ENCODE measurements around the gene CGB5. TPM values are rescaled to one million over a fixed set of nuclear protein-coding genes. Genes with fewer than 3 reads are reported as not detected.
"Not testable (repeated sequence)": the region's sequence is repeated elsewhere in the genome, so short reads cannot be mapped to it uniquely, and the experiment has no call there.

Gene CGB5
- total RNA-seq (2014; rRNA removed) (0.52 TPM in 1 of 2 replicates, not detected in the other), Bru-seq, nascent RNA (not detected), BruChase-seq, experiment 1, labeled RNA remaining after a 6-hour chase (not detected), BruChase-seq, experiment 2, labeled RNA remaining after a 2-hour chase (not detected)
- long read RNA-seq = 0 reads

GRCh38 chr19:49043548-49043947 is at the start of gene CGB5:
TSS of gene CGB5 (plus strand) at chr19:49043848. CDS start at chr19:49044210, 362 bp downstream.
- H3K4me3 ChIP-seq (ENCODE audit: low read length); ATAC-seq; H3K4me2 ChIP-seq (ENCODE audit: low read length); intact Hi-C loops (cut with micrococcal nuclease); H3K36me3 ChIP-seq (ENCODE audit: low read depth, low read length); BruUV-seq (replicated peaks); H2AFZ ChIP-seq (ENCODE audit: low read length); H3K27me3 ChIP-seq (ENCODE audit: low read length); H3K79me2 ChIP-seq (ENCODE audit: low read length); DNase-seq; H4K20me1 ChIP-seq (ENCODE audit: low read length); H3F3A ChIP-seq (ENCODE audit: low read length, unreplicated experiment); CTCF ChIA-PET; H3K9me3 ChIP-seq (ENCODE audit: low read length); H3K4me1 ChIP-seq (ENCODE audit: insufficient read depth, low read length); H3K27ac ChIP-seq (ENCODE audit: low read length); H3K9me2 ChIP-seq (replicated peaks; ENCODE audit: low read length); H3K9ac ChIP-seq (ENCODE audit: low read length); POLR2A ChIA-PET (ENCODE audit: unreplicated experiment): not testable (repeated sequence)

GRCh38 chr19:48994035-48994386 is 49.6 kb upstream of the CGB5 start:
- no peak for DNase-seq
- H3K4me3 ChIP-seq (ENCODE audit: low read length) = peak overlapping the region; percentile 93
- ChIA-PET CTCF (interaction anchor here (0.7 to 1.3 kb wide), 6 partner anchors 15 to 182 kb away, joined by 3 to 7 read pairs (median 4); no protein-coding TSS in a partner anchor), POLR2A (ENCODE audit: unreplicated experiment) (interaction anchor here (0.5 to 0.6 kb wide), 4 partner anchors 12 to 418 kb away, joined by 3 to 8 read pairs (median 3); partner anchors contain the start of gene DHDH)
- H3K27ac ChIP-seq (ENCODE audit: low read length) = peak overlapping the region; percentile 25
- H3K79me2 ChIP-seq (ENCODE audit: low read length) = peaks cover 76% of the 10 kb centered on the region
- intact Hi-C loops (cut with micrococcal nuclease) = loop anchor here (10.0 kb wide), 1 partner anchor 81 kb away; the partner anchor contains the start of gene KCNA7
- BruUV-seq (replicated peaks) = TSS peak; percentile 79
- H3K9me3 ChIP-seq (ENCODE audit: low read length) = no peaks in the 10 kb centered on the region
- H3F3A ChIP-seq (ENCODE audit: low read length, unreplicated experiment) = no peaks in the 10 kb centered on the region
- H3K27me3 ChIP-seq (ENCODE audit: low read length) = no peaks in the 10 kb centered on the region
- H3K4me2 ChIP-seq (ENCODE audit: low read length) = peak overlapping the region; percentile 91
- no peak for ATAC-seq
- H3K4me1 ChIP-seq (ENCODE audit: insufficient read depth, low read length) = peaks cover 6% of the 10 kb centered on the region; the same call in 1 of the 2 replicates
- peak overlapping the region; percentile 67 for H2AFZ ChIP-seq (ENCODE audit: low read length)
- TF ChIP-seq EZH2phosphoT487 (IDR thresholded peaks at IDR 0.05; ENCODE audit: borderline replicate concordance, low read length) (no peak), CTCF (conservative IDR thresholded peaks at IDR 0.05; ENCODE audit: low read depth, low read length) (no peak), EZH2 (IDR thresholded peaks at IDR 0.05; ENCODE audit: low read length, unreplicated experiment) (no peak)
- H3K9me2 ChIP-seq (replicated peaks; ENCODE audit: low read length) = no peaks in the 10 kb centered on the region
- H4K20me1 ChIP-seq (ENCODE audit: low read length) = 0 out of 2 replicates have a peak, but pooled peaks cover 4% of the 10 kb centered on the region
- H3K36me3 ChIP-seq (ENCODE audit: low read depth, low read length) = no peaks in the 10 kb centered on the region
- peak overlapping the region; percentile 89 for H3K9ac ChIP-seq (ENCODE audit: low read length)

GRCh38 chr19:48997972-48998371 is 45.7 kb upstream of the CGB5 start:
- BruUV-seq (replicated peaks) = no TSS peak
- Histone ChIP-seq H3K9me2 (replicated peaks; ENCODE audit: low read length) (no peaks in the 10 kb centered on the region), H3K9me3 (ENCODE audit: low read length) (no peaks in the 10 kb centered on the region), H2AFZ (ENCODE audit: low read length) (no peak overlapping the region), H3K27ac (ENCODE audit: low read length) (no peak overlapping the region), H3K4me1 (ENCODE audit: insufficient read depth, low read length) (peaks cover 6% of the 10 kb centered on the region; the same call in 1 of the 2 replicates), H3F3A (ENCODE audit: low read length, unreplicated experiment) (no peaks in the 10 kb centered on the region), H3K9ac (ENCODE audit: low read length) (no peak overlapping the region), H3K4me2 (ENCODE audit: low read length) (no peak overlapping the region), H3K79me2 (ENCODE audit: low read length) (peaks cover 46% of the 10 kb centered on the region), H3K4me3 (ENCODE audit: low read length) (no peak overlapping the region), H4K20me1 (ENCODE audit: low read length) (0 out of 2 replicates have a peak, but pooled peaks cover 4% of the 10 kb centered on the region), H3K27me3 (ENCODE audit: low read length) (no peaks in the 10 kb centered on the region), H3K36me3 (ENCODE audit: low read depth, low read length) (no peaks in the 10 kb centered on the region; the same call in 1 of the 2 replicates)
- ATAC-seq (no peak), DNase-seq (peak; percentile 63)
- no peak for TF ChIP-seq EZH2phosphoT487 (IDR thresholded peaks at IDR 0.05; ENCODE audit: borderline replicate concordance, low read length)
- peak; percentile 71 for TF ChIP-seq CTCF (conservative IDR thresholded peaks at IDR 0.05; ENCODE audit: low read depth, low read length)
- intact Hi-C loops (cut with micrococcal nuclease) = loop anchor here (10.0 kb wide), 1 partner anchor 77 kb away; the partner anchor contains the start of gene KCNA7
- ChIA-PET CTCF (interaction anchor here (0.7 to 0.8 kb wide), 2 partner anchors 19 to 100 kb away, joined by 3 to 9 read pairs; no protein-coding TSS in a partner anchor), POLR2A (ENCODE audit: unreplicated experiment) (no interaction called here)

Data from PC-3 (cell line).